NCI-H69 (cell line): ENCODE measurements around the gene ALX4.
A peak's percentile ranks its signal among the peaks of the same experiment; 100 is the strongest.

Experiments
- DNase-seq: peaks from one replicate; lab custom pipeline; 2025; lab: John Stamatoyannopoulos, UW

The ALX4 gene

DNA sequence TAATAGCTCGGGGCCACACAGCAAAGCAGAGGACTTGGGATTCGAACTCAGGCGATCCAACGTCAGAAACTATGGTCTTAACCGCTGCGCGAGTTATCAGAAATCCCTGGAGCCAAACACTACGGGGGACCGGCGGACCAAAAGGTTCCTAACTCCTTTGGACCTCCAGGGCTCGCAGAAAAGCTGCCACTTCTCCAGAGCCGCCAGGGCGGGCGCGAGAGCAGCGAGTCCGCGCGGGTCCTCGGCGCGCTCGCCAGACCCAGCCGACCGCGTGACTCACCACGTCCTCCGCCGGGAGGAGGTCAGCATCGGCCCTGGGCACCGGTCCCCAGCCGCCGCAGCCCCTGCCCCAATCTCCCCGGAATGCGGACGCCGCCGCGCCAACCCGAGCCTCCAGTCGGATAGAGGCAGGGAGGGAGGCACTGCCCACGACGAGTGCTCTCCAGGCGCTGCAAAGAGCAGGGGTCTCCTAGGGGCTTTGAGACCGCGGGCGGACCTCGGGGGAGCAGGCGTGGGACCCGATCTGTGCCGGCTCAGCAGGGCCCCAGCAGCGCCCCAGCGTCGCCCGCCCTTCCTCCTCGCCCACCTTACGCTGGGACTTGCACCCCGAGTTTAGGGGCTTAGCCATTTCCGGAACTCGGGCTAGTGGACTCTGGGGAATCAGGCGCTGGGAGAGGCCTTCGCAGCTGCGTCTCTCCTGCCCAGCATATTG is 6.2 kb upstream of the ALX4 start:
- peak; percentile 76 for DNase-seq

DNA sequence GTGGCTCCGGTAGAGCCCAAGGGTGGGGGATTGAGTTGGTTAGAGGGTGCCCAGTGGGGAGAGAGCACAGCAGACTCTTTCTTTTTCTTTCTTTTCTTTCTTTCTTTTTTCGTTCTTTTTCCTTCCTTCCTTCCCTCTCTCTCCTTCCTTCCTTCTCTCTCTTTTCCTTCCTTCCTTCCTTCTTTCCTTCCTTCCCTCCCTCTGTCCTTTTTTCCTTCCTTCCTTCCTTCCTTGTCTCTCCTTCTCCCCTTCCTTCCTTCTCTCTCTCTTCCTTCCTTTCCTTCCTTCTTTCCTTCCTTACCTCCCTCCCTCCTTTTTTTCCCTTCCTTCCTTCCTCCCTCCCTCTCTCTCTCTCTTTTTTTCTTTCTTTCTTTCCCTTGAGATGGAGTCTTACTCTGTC is 4.8 kb upstream of the ALX4 start:
- DNase-seq, result no peak

DNA sequence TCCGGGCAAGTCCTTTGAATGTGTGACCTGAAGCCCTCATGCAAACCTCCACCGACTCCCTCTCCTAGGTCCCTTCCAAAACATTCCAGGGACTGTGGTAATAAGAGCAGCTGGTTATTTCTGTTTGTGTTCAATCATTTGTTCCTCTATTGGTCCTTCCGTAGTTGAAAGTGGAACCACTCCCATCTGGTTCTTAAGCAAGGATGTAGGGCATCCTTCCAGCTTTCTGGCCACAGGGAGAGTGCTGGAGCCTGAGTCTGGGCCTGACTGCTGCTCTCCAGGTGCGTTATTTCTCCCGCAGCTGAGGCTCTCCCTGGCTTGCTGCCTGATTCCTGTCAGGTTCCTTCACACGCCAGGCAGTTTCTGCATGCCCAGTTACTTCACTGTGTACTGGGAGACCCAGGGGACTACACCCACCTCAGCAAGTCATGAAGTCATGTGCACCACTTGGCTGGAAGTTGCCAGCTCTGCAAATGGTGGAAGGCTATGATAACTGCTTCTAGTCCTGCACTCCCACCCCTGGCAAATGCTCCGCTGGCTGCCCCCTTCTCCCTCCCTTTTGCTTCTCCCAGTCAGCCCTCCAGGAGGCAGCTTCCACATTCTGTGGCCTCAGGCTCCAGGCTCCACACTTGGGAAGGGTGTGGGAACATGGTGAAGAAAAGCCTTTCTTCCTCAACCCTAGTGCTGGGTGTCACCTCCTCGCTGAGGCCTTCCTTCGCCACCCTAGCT is 4.0 kb upstream of the ALX4 start:
- peak; percentile 48 for DNase-seq

DNA sequence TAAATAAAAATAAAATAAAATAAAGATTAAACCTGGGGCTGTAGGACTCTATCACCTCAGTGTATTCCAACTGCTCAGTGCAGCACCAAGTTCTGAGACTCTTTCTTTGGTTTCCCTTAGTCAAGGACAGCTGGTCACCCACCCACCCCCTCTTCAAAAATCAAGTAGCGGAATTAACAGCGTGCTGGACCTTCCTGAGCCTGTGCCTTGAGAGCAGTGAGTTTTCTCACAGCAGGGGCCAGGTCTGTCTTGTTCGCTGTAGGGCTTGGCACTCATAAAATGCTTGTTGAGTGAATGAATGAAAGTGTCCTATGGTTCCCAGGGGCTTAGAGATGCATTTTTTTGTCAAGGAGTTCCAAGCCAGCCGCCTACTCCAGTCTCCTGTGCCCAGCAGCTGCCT is 2.9 kb upstream of the ALX4 start:
- DNase-seq, result no peak

DNA sequence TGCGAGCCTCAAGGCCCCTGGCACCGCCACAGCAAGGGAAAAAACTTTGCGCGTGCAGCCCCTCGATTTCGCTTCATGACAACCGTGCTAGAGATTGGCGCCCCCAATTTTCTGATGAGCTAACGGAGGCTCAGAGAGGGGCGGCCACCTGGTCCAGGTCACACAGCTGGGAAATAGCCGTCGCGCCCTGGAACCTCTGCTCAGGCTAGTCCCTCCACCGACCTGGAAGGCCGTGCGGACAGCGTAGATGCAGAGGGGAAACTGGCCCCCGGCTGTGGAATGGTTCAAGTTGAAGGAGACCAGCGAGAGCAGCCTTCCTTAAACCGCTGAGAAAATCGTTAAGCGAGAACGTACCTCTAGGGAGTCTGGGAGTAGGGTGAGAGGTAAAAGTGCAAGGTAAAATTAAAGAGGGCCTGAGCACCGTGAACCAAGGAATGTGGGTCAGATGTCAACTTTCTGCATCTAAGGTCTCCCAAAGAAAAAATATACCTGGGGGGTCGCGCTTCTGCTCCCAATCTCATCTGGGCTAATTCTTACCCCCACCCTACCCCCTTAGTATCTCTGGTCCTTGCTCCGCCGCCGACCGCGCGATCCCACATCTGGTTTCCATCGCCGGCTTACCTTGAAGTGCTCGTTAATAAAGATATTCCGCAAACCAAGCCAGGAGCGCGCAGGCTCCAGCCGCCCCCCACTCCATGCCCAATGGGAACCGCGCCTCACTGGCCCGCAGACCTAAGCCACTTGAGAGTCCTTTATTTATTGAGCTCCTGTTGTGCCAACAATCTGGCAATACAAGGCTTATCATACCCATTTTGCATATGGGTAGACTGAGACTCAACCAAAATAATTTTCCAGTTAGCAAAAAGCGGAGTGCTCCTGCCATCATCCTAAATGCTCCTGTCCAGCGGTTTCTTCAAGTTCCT is 1.7 kb upstream of the ALX4 start:
- no peak for DNase-seq

DNA sequence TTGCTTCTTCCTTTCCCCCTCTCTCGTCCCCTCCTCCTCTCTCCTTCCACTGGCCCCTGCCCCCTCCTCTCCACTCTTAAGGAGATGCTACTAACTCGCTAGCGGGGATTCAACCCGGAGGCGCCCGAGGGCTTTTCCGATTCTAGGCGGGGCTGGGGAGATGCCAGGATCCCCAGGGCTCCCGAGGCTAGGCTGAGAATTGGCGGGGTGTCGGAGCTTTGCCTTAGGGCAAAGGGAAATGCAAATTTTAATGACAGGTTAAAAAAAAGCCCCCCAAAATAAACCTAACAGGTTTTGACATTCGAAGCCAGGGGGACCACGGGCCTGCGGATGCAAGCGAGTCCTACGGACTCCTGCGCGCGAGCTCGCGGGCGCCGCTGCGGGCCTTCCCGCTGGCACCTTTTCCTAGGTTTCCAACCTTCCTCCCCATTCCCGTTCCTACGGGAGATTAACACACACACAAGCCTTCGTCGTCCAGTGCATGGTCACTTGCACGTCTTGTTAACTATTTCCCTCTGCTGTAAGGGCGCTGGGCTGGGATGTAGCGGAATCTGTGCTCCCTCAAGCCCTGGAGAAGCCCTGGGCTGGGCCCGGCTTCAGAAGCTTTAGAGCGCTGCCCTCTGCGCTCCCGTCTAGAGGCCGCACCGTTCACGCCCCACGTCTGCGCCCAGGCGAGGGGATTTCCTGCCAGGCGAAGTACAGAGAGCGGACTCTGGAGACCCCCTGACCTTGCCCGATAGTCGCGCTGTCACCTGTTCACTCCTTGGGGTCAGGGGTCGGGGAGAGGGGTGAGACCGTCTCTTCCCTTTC is 729 bp upstream of the ALX4 start:
- peak; percentile 73 for DNase-seq

DNA sequence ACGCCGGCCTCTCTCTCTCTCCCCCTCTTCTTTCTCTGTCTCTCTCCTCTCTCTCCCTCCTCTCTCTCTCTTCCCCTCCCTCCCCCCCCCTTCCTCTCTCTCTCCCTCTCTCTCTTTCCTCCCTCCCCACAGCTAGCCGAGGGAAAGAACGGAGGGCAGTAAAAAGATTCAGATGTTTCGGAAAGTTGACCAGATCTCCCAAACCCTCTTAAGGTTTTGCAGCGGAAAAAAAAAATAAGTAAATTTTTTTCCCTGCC is 195 bp upstream of the ALX4 start:
- DNase-seq, result no peak

DNA sequence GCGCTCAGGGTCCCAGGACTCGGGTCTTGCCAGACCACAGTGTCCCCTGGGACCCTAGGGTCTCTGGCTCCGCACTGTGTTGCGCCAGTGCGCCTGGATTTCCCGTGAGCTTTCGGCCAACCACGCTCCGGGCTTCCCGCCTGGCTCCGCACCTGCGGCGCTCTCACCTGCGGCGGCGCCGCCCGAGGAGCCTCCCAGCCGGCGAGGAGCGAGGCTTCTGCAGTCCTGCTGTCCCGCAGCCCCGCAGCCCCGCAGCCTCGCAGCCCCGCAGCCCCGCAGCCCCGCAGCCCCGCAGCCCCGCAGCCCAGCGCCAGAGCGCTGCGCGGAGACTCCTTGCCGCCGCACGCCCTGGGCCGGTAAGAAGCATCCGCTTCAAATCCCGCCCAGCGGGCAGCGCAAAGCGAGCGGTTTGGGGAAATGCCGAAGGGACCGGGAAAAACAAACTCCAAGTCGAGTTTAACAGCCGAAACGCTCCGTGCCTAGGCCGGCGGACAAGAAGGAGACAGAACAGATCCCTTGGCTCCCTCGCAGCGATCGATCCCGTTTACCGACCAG is 939 bp downstream of the ALX4 start:
- no peak for DNase-seq

DNA sequence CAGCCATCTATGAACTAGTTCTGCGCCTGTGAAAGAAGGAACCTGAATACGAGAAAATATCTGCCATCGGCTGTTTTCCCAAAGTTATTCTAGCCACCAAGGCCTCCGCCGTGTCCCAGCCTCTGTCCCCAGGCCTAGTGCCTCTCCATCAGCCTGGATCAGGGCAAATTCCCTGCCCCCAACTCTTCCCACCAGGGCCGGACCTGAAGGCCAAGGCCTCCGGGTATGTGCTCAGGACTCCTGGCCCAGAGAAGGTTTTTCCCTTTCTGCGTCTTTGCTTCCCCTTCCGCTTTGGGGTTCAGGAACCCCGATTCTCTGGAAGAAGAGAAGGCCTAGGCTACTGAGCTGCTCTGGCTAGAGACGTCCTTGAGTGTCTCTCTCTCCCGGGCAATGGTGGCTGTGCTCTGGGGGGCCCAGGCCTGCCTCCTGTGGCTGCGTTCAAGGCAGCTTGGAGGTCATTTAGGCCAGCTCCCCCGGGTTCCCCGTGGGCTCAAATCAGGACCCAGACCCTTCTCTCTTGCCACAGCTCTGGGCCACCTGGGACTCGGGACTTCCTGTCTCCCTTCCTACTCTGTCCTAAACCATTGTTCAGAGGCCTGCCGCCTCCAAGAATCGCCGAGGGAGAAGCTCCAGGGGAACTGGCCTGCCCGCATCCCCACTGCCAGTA is 1.6 kb downstream of the ALX4 start:
- DNase-seq, result no peak

DNA sequence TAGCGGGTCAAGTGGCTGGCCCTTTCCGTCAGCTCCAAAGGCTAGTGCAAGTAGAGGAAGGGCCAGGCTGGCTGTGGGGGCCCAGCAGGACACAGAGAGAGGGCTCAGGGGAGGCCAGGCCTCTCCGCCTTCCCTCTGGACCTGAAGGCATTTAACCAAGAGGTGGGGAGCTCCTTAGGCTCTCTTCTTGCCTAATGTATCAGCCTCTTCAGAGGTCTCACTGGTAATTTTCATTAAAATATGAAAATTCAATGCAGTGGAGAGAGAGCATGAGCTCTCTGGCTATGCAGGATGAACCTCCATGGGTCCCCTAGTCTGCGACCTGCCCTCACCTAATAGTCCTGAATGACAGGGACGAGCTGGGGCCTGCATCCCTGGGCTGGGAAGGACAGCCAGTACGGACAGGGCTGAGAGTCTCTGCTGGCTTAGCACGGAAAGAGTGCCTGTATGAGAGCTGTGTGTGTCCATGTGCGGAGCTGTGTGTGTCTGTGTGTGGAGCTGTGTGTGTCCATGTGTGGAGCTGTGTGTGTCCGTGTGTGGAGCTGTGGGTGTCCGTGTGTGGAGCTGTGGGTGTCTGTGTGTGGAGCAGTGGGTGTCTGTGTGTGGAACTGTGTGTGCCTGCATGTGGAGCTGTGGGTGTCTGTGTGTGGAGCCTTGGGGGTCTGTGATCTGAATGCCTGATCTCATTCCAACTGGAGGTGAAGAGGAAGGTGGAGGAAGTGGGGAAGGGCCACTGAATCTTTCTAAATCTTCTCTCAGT is 2.4 kb downstream of the ALX4 start:
- DNase-seq, result no peak

DNA sequence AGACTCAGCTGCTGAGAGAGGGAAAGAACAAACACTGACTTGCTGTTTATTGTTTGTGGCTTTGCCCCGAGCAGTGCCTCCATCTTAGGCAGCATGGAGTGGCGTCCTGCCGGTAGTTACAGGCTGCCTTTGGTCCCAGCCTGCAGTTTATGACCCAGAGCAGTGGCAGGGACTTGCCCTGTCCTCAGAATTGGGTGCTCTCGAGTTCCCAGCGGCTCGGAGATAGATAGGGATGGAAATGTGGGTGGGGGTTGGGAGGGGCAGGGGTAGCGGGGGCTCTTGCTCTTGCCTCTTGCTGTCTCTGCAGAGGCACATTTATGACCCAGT is 3.1 kb downstream of the ALX4 start:
- DNase-seq, result no peak

DNA sequence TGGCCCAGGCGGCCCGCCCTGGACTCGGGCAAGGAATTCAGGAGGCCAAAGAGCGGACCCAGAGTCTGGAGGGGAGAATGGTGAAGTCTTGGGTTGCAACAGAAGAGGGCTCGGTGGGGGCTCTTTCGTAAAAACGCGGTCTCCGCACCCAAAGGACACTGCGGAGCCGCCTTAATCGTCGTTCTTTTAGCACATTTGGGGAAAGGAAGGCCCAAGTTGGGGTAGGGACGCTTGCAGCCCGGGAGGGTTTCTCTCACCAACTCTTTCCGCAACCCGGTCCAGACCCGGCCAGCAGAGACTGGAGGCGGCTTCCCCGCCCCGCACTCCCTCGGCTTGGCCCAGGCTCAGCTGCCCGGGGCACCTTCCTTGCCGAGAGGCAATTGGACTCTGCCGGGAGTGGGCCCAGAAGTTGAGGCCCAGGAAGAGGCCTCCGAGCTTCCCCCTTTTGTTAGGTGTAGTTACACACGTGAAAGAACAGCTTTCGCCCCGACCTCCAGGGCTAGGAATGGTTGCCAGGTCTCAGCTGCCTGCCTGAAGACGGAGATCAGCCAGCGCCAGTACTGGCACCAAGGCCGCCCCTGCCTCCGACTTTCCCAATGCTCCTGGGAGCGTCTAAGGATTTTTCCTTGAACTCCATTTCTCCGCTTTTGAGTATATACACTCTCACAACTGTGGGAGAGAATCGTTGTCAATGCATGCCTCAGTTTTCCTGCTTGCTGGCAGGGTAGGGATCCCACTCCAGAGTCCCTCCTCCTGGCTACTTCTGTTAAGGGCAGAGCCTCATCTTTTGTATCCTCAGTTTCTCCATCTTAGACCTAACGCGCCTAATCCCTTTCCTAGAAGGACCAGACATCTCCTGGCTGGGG is 3.7 kb downstream of the ALX4 start:
- DNase-seq, result no peak

DNA sequence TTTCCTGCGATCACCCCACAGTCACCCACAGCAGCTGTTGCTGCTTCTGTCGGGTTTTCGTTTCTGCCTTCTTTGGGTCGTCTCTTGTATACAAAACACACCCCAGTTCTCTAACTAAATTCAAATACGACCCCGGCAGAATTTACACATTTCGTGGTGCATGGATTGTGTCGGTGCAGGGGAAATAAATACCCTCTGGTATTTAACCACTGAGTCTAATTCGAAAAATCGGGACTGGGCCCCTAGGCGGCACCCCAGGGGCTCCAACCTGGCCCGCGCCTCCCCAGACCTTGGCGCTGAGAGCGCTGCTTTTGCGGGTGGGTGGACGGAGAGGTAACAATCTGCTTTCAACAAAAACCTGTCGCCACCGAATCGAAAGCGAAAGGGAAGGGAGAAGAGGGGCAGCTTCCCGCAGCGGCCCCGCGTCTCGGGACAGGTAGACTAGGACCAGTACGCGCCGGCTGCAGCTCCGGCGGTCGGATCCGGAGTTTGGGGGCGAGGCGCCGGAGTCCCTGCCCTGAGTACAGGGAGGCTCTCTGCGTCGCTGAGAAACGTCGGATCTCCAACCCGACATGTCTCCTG is 4.4 kb downstream of the ALX4 start:
- DNase-seq, result no peak

DNA sequence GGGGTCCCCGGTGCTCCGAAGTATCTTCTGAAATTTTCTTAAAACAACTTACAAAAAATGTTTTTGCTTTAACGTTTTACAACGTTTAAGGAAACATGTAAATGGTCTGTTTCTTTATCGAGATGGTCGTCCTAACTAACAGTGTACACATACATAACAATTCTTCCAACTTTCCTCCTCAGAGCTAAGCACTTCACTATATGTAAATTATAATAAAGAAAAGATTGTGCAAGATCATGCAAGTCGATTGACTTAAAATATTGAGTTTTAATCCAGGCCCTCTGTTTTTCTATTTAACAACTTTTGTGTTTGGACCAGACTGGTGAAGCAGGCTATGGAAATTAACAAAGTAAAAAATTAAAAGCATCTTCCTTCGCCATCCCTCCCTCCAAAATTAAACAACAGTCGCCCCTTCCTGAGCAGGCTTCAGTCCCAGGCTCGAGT is 4.9 kb downstream of the ALX4 start:
- DNase-seq, result no peak

DNA sequence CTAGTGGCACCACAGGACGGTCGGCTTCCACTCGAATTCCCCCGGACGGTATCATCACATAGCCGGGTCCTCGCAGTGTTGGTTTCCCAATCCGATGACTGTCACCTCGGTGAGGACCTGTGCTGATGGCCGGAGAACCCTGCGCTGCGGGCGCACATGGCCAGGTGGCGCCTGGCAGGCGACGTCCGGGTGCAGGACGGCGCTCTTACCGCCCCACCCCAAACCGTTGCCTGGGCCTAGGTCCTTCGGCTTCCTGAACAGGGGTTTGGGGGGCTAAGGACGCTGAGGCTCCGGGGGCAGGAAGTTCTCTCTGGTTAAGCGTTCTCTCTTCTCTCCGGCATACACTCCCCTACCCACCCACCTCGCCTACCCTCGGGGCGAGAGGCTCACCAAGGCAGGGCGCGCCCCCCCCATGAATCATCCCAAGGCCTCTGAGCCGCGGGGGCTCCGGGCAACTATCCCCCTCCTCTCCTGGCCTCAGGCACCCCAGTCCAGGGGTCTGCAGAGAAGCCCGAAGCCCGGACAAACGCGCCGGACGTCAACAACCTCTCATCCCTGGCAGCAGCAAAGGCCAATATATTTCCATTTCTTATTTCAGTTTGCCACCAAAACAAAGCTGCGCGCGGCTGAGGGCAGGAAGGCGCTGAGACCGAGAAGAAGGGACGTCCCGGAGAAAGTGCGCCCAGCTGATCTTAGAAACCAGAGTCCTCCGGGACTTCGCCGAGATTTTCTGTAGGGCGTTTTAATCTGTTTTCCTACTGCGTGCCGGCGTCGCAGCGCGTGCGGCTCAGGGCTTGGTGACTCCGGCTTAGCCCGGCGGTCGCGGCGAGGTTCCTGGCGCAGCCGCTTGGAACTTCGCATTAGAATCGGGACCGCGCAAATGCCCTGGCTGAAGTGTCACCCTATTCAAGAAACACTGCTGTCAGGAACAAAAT is 5.6 kb downstream of the ALX4 start:
- no peak for DNase-seq

DNA sequence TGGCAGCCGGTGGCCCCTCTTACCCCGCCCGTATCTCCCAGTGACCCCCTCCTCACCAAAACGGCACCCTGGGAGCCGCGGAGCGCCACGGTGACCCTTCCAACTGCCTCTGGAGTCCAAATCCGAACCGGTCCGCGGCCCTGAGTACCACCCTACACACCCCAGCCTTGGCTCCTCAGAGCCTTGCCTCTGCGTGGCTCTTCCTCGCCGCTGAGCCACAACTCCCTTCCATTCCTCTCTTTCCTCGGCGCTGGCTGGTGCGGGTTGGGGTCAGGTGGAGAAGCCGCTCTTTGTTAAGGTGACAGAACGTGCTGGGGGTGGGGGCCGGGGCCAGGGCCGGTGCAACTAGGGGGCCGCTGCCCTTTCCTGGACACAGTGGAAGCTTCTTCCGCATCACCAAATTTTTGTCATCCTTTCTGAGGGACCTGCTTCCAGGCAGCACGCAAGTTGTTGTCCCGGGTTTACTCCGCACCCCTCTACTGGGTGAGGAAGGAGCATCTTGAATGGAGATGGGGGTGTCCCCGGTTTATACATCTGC is 6.5 kb downstream of the ALX4 start:
- no peak for DNase-seq

DNA sequence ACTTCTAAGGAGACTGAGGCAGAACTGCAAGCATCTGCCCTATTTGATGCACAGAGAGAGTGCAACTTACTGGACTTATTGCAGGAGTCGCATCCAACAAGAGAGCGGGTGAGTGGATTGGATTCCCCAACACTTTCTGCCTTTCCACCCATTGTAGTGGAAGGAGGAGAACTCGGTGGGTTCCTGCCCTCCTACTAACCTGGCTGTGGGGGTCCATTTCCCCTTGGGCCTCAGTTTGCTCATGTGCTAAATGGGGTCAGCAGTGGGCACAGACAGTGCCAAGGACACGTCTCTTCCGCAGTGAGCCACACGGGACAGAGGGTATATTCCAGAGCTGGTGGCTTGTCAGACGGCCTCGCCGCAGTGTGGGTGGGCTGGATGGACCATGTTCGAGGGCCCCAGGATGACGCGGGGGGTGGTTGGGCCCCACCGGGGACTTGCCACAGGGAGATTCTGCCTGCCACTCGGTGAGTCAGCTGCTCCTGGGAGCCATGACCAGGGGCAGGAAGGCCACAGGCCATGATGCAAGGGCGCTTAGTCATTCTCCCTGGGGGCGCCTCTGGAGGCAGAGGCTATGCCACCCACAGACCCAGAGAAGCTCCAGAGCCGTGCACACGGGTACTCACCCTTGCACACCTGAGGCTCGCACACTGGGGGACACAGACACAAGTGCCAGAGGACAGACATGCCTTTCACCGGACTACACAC is 8.2 kb downstream of the ALX4 start:
- no peak for DNase-seq
